ENCODE data around the gene ZNF438.

The ZNF438 gene

GRCh38 chr10:30992681-30993080 lies 39.0 kb downstream of the ZNF438 start:
- no peak for ATAC-seq
- no peak for TF ChIP-seq CSRNP3 (CRISPR knock-in tag; IDR thresholded peaks at IDR 0.05)
- no peak for TF ChIP-seq ZNF70 (CRISPR knock-in tag; IDR thresholded peaks at IDR 0.05)
- TF ChIP-seq BACH2 (CRISPR knock-in tag; IDR thresholded peaks at IDR 0.05; ENCODE audit: borderline replicate concordance): no peak
- no peak for TF ChIP-seq GLIS3 (CRISPR knock-in tag; IDR thresholded peaks at IDR 0.05)
- TF ChIP-seq SNAI2 (CRISPR knock-in tag; IDR thresholded peaks at IDR 0.05): no peak
- TF ChIP-seq TOX (CRISPR knock-in tag; IDR thresholded peaks at IDR 0.05; ENCODE audit: borderline replicate concordance): no peak
- TF ChIP-seq ZC3H10 (CRISPR knock-in tag; IDR thresholded peaks at IDR 0.05): no peak

GRCh38 chr10:30991647-30992011 lies 40.0 kb downstream of the ZNF438 start:
- ATAC-seq: no peak
- TF ChIP-seq TOX (CRISPR knock-in tag; IDR thresholded peaks at IDR 0.05; ENCODE audit: borderline replicate concordance) (no peak), ZFP3 (CRISPR knock-in tag; IDR thresholded peaks at IDR 0.05) (no peak), ZNF70 (CRISPR knock-in tag; IDR thresholded peaks at IDR 0.05) (no peak)

- ATAC-seq: no peak
- TF ChIP-seq ESRRG (CRISPR knock-in tag; IDR thresholded peaks at IDR 0.05): no peak
- TF ChIP-seq SNAI2 (CRISPR knock-in tag; IDR thresholded peaks at IDR 0.05): no peak
- no peak for TF ChIP-seq CREB5 (CRISPR knock-in tag; IDR thresholded peaks at IDR 0.05; ENCODE audit: low read depth)
Measured at GRCh38 chr10:30990971-30991646, 40.6 kb downstream of the ZNF438 start.

GRCh38 chr10:30990351-30990750 lies 41.3 kb downstream of the ZNF438 start:
- no peak for ATAC-seq
- TF ChIP-seq GLIS3 (CRISPR knock-in tag; IDR thresholded peaks at IDR 0.05): no peak
- no peak for TF ChIP-seq TCF4 (CRISPR knock-in tag; IDR thresholded peaks at IDR 0.05; ENCODE audit: borderline replicate concordance)
- TF ChIP-seq CSRNP3 (CRISPR knock-in tag; IDR thresholded peaks at IDR 0.05): no peak
- TF ChIP-seq OSR1 (CRISPR knock-in tag; IDR thresholded peaks at IDR 0.05): no peak
- no peak for TF ChIP-seq ZFP3 (CRISPR knock-in tag; IDR thresholded peaks at IDR 0.05)
- no peak for TF ChIP-seq ZC3H10 (CRISPR knock-in tag; IDR thresholded peaks at IDR 0.05)
- no peak for TF ChIP-seq TOX (CRISPR knock-in tag; IDR thresholded peaks at IDR 0.05; ENCODE audit: borderline replicate concordance)
- TF ChIP-seq BACH2 (CRISPR knock-in tag; IDR thresholded peaks at IDR 0.05; ENCODE audit: borderline replicate concordance): no peak
- no peak for TF ChIP-seq RARB (CRISPR knock-in tag; IDR thresholded peaks at IDR 0.05)

- TF ChIP-seq ZNF8 (CRISPR knock-in tag; IDR thresholded peaks at IDR 0.05) (no peak), CSDC2 (CRISPR knock-in tag; IDR thresholded peaks at IDR 0.05) (no peak), TCF4 (CRISPR knock-in tag; IDR thresholded peaks at IDR 0.05; ENCODE audit: borderline replicate concordance) (no peak), ZNF70 (CRISPR knock-in tag; IDR thresholded peaks at IDR 0.05) (no peak), ZFP30 (CRISPR knock-in tag; IDR thresholded peaks at IDR 0.05) (no peak), ZFP3 (CRISPR knock-in tag; IDR thresholded peaks at IDR 0.05) (no peak), PATZ1 (CRISPR knock-in tag; IDR thresholded peaks at IDR 0.05; ENCODE audit: borderline replicate concordance) (no peak), RARB (CRISPR knock-in tag; IDR thresholded peaks at IDR 0.05) (no peak)
- no peak for ATAC-seq
Measured at GRCh38 chr10:30988831-30989435, 42.7 kb downstream of the ZNF438 start.

GRCh38 chr10:30987463-30987862 lies 44.2 kb downstream of the ZNF438 start:
- TF ChIP-seq TCF4 (CRISPR knock-in tag; IDR thresholded peaks at IDR 0.05; ENCODE audit: borderline replicate concordance) (no peak), ZFP3 (CRISPR knock-in tag; IDR thresholded peaks at IDR 0.05) (no peak), ZFP30 (CRISPR knock-in tag; IDR thresholded peaks at IDR 0.05) (no peak), CSDC2 (CRISPR knock-in tag; IDR thresholded peaks at IDR 0.05) (no peak), ZNF565 (CRISPR knock-in tag; conservative IDR thresholded peaks at IDR 0.05; ENCODE audit: low read depth) (no peak), ZNF70 (CRISPR knock-in tag; IDR thresholded peaks at IDR 0.05) (no peak), ARNTL (CRISPR knock-in tag; IDR thresholded peaks at IDR 0.05; ENCODE audit: borderline replicate concordance, low read depth) (no peak), OSR1 (CRISPR knock-in tag; IDR thresholded peaks at IDR 0.05) (no peak), ZC3H10 (CRISPR knock-in tag; IDR thresholded peaks at IDR 0.05) (no peak), ZNF8 (CRISPR knock-in tag; IDR thresholded peaks at IDR 0.05) (no peak), TOX (CRISPR knock-in tag; IDR thresholded peaks at IDR 0.05; ENCODE audit: borderline replicate concordance) (no peak)
- no peak for ATAC-seq

All from SK-N-SH treated with all-trans-retinoic acid at 6 μM for 48 hours (cell line).